Pancreas (tissue), 10 donors: ENCODE results near the gene MBTPS1. TPM values are rescaled to one million over a fixed set of nuclear protein-coding genes. Genes with fewer than 3 reads are reported as not detected.

ENCODE experiments used
- ATAC-seq, 4 donors: fragments of 200-7000 bp; cut with Tn5 transposase; one replicate each; pipeline versions ENCODE4 v1.8.0 to v1.9.1; 2020; ENCODE audit warnings: mild to moderate bottlenecking in 4 of 4, moderate library complexity in 4 of 4
- DNase-seq, 6 donors: peaks; one replicate each; pipeline ENCODE4 v3.0.0-alpha.2; 2020
- FAIRE-seq: peaks from 2 replicates; lab custom pipeline; 2012; peaks lifted over from hg19 to GRCh38; lab: Jason Lieb, UNC
- H3K27ac ChIP-seq, 4 donors: fragments of 200-600 bp; sonication (generic); 1 replicate in 3 of 4; 2 replicates in 1 of 4; pipeline versions ENCODE4 v1.5.0 to v1.8.0; 2020
- H3K27me3 ChIP-seq, 4 donors: fragments of 200-600 bp; one replicate each; pipeline ENCODE4 v1.8.0; 2021
- H3K36me3 ChIP-seq, 3 donors: fragments of 200-600 bp; sonication (generic) in 1 of 3; one replicate each; pipeline versions ENCODE4 v1.5.0 to v1.8.0; 2020 to 2021
- H3K4me1 ChIP-seq, 3 donors: fragments of 200-600 bp; one replicate each; pipeline ENCODE4 v1.8.0; 2021
- H3K4me3 ChIP-seq, 4 donors: fragments of 200-600 bp; sonication (generic) in 2 of 4; one replicate each; pipeline versions ENCODE4 v1.5.0 to v1.8.0; 2020 to 2021
- H3K9me3 ChIP-seq, 4 donors: fragments of 200-600 bp; one replicate each; pipeline ENCODE4 v1.8.0; 2021
- CTCF ChIP-seq, 4 donors: fragments of 200-600 bp; sonication (generic) in 3 of 4; IDR thresholded peaks; one replicate each; pipeline versions ENCODE4 v1.5.0 to v1.8.0; 2021; ENCODE audit warnings: antibody characterized with exemption in 4 of 4
- WGBS, 2 donors: extraction: QIAGEN DNeasy Blood & Tissue Kit; methylation state at CpG; one replicate each; pipeline ENCODE4 v1.1.7; 2013; 5-methylcytosine and 5-hydroxymethylcytosine counted together
- intact Hi-C, 3 donors: fragments of 100-400 bp; cut with DNase I; formaldehyde crosslinking; loops; one replicate each; pipeline versions ENCODE4 v1.11.1 to v1.14.2; 2022
- polyA plus RNA-seq, 2 donors: library from polyadenylated mRNA; stranded (reverse); fragments of 200-250 nt; gene quantifications; one replicate each; pipeline ENCODE4 v1.2.3, GENCODE V29; 2013
- total RNA-seq, 6 donors: library from RNA; stranded (reverse); fragmentation: NEBNext Ultra II Directional in 4 of 6; extraction: Animal tissue kit (Norgen Biotek cat#: 25700) in 4 of 6; gene quantifications; one replicate each; pipeline versions ENCODE4 v1.2.1 to v1.2.4, GENCODE V29; 2021 to 2023
- donor health status: healthy with polysubstance abuse.
- donor health status: DM: no; HTN: no; CAD: no; lungs with moderate emphysema.
- donor health status: DM: no; HTN: no; CAD: no.
- donor health status: control.
- donor health status: control.
- donor health status: Bipolar disorder and iron deficiency.
- donor health status: DM: yes; HTN: yes; CAD: no.
- donor health status: DM: no; HTN: no; CAD: no.
- donor health status: DM: no; HTN: no; CAD: no.
- donor health status: DM: yes; HTN: yes; CAD: no.

The MBTPS1 gene
- total and polyA plus RNA-seq, 8 donors = 32.8 to 56.8 (median 43.2) TPM

DNA sequence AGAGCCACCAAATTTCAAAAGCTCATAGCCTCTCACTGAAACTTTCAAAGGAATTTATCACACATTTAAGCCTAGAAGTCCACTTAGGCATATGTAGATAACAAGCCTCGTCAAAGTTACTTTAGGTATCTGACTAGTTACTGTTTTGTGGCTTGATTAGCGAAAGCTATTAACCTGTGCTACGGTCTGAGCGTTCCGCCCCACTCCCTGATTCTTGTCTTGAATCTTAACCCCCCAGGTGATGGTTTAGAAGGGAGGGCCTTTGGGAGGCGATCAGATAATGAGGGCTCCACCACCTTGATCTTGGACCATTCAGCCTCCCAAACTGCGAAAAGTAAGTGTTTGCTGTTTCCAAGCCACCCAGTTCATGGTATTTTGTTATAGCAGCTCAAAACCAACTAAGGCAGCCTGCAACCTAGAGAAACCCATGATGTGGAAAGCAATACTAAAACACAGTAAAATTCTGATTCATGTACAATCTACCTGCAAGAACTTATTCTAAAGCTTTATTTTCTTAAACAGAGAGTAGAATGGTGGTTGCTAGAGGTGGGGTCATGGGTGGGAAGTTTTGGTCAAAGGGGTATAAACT lies 21.1 kb upstream of the MBTPS1 start:
- H3K9me3 ChIP-seq = no peaks in the 10 kb centered on the region
- H3K4me1 ChIP-seq = no peaks in the 10 kb centered on the region
- H3K4me3 ChIP-seq = no peak overlapping the region
- no peak for DNase-seq
- no peak for FAIRE-seq
- H3K36me3 ChIP-seq = no peaks in the 10 kb centered on the region
- no peak for ATAC-seq
- 86 to 90% methylated on average over 7 of the region's 7 CpGs for WGBS, 2 donors
- no peaks in the 10 kb centered on the region for H3K27me3 ChIP-seq
- H3K27ac ChIP-seq = no peak overlapping the region
- no peak for TF ChIP-seq CTCF (IDR thresholded peaks at IDR 0.05)
- intact Hi-C loops = no loop called here

DNA sequence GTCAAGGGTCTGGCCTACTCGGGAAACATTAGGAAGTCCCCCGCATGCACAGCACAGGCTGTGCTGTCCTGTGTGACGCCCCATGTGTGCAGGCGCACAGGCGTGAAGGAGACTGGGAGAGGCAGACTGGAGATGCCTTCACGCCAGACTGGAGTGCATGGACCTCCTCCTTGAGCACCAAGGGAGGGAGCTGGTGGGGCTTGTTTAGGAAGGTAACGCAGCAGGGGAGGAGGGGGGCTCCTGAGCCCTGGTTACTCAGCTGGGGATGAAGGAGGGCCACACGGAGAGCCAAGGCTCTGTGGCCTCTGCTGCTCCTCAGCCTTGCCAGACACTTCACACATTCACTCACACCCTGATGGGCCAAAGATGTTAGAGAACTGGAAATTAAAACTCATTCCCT lies 20.5 kb upstream of the MBTPS1 start:
- intact Hi-C loops = no loop called here
- no peaks in the 10 kb centered on the region for H3K27me3 ChIP-seq
- no peak overlapping the region for H3K27ac ChIP-seq
- 84 to 93% methylated on average over 8 of the region's 8 CpGs for WGBS, 2 donors
- H3K9me3 ChIP-seq = no peaks in the 10 kb centered on the region
- no peak for TF ChIP-seq CTCF (IDR thresholded peaks at IDR 0.05)
- no peaks in the 10 kb centered on the region for H3K36me3 ChIP-seq
- DNase-seq (no peak), ATAC-seq (no peak), FAIRE-seq (no peak)
- no peaks in the 10 kb centered on the region for H3K4me1 ChIP-seq
- H3K4me3 ChIP-seq = no peak overlapping the region

DNA sequence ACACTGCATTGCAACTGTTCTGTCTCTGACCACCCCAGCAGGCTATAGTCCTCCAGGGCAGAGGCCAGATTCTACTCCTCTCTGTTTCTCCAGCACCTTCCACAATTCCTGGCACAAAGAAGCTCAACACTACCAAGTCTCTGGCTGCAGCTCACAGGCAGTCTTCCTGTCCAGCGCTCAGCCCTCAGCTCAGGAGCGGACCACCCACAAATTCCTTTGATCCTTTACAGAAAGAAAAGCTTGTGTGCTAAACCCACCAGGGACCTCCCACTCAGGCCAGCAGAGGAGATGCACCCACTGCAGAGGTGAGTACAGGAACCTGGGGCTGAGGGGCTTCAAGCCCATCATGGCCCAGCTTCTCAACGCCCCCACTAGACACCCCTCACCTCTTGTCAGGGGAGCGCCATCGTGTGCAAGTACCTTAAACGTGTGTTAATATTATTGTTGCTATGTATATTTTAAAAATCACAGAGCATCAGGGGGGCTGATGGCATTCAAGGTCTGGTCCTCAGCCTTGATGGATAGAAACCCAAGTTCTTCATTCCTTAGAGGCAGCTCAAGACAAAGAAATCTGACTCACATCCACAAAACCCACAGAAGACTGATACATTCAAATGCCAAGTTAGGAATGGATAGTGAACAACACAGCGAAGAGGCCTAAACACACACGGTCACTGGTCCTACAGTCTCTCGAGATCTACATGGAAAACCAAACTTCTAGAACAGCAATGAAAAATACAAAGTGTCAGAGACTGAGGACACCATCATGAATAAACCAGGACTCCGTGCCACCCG lies 19.8 kb upstream of the MBTPS1 start:
- ATAC-seq (no peak), DNase-seq (no peak), FAIRE-seq (no peak)
- Histone ChIP-seq H3K36me3 (no peaks in the 10 kb centered on the region), H3K27ac (no peak overlapping the region), H3K27me3 (no peaks in the 10 kb centered on the region), H3K4me3 (no peak overlapping the region), H3K9me3 (no peaks in the 10 kb centered on the region), H3K4me1 (no peaks in the 10 kb centered on the region)
- no peak for TF ChIP-seq CTCF (IDR thresholded peaks at IDR 0.05)
- 88 to 89% methylated on average over 11 of the region's 11 CpGs for WGBS, 2 donors
- intact Hi-C loops = no loop called here

- DNase-seq = no peak
- intact Hi-C loops = no loop called here
Measured at GRCh38 chr16:84132527-84133285, 16.0 kb upstream of the MBTPS1 start.

More at GRCh38 chr16:84132527-84133285, 16.0 kb upstream of the MBTPS1 start:
- H3K4me1 ChIP-seq = no peaks in the 10 kb centered on the region
- no peaks in the 10 kb centered on the region for H3K9me3 ChIP-seq
- WGBS, 2 donors = 85 to 87% methylated on average over 7 of the region's 7 CpGs
- ATAC-seq = no peak
- H3K27ac ChIP-seq = no peak overlapping the region
- no peaks in the 10 kb centered on the region for H3K27me3 ChIP-seq
- no peak for TF ChIP-seq CTCF (IDR thresholded peaks at IDR 0.05)
- FAIRE-seq = no peak
- peaks cover 0 to 8% (median 0%) of the 10 kb centered on the region in 3 donors for H3K36me3 ChIP-seq
- H3K4me3 ChIP-seq = no peak overlapping the region
